ENCODE results near the gene DEFB124. TPM values are rescaled to one million over a fixed set of nuclear protein-coding genes. Genes with fewer than 3 reads are reported as not detected.
A peak's percentile ranks its signal among the peaks of the same experiment; 100 is the strongest.

DEFB124 gene
- polyA plus RNA-seq, 1 donor: 0.21 TPM

- DNase-seq: no peak
- peaks cover 3% of the 10 kb centered on the region for H3K9me3 ChIP-seq (ENCODE audit: control insufficient read depth, low read depth, low read length)
- H3K36me3 ChIP-seq (ENCODE audit: control insufficient read depth, insufficient read depth, low read length): no peaks in the 10 kb centered on the region
- H3K27ac ChIP-seq (ENCODE audit: low read length): no peak overlapping the region
- H3K27me3 ChIP-seq (ENCODE audit: control insufficient read depth, insufficient read depth, low read length): peaks cover 26% of the 10 kb centered on the region
- WGBS (ENCODE audit: insufficient coverage, low lambda C conversion rate): no CpG with 5 or more reads among the region's 3 CpGs
- H3K4me3 ChIP-seq (ENCODE audit: low read length): no peak overlapping the region
- no peaks in the 10 kb centered on the region for H3K4me1 ChIP-seq (ENCODE audit: control insufficient read depth, insufficient read depth, low read length)
Observed at GRCh38 chr20:31489152-31489551, 14.2 kb upstream of the DEFB124 start.

- Histone ChIP-seq H3K36me3 (ENCODE audit: control insufficient read depth, insufficient read depth, low read length) (no peaks in the 10 kb centered on the region), H3K27ac (ENCODE audit: low read length) (no peak overlapping the region), H3K27me3 (ENCODE audit: control insufficient read depth, insufficient read depth, low read length) (peaks cover 31% of the 10 kb centered on the region), H3K9me3 (ENCODE audit: control insufficient read depth, low read depth, low read length) (peaks cover 6% of the 10 kb centered on the region), H3K4me1 (ENCODE audit: control insufficient read depth, insufficient read depth, low read length) (no peaks in the 10 kb centered on the region), H3K4me3 (ENCODE audit: low read length) (no peak overlapping the region)
- no CpG with 5 or more reads among the region's 2 CpGs for WGBS (ENCODE audit: insufficient coverage, low lambda C conversion rate)
- DNase-seq: no peak
Observed at GRCh38 chr20:31488115-31488514, 13.2 kb upstream of the DEFB124 start.

GRCh38 chr20:31485450-31486339, 10.8 kb upstream of the DEFB124 start:
- H3K9me3 ChIP-seq (ENCODE audit: control insufficient read depth, low read depth, low read length): peaks cover 6% of the 10 kb centered on the region
- H3K27me3 ChIP-seq (ENCODE audit: control insufficient read depth, insufficient read depth, low read length): peaks cover 31% of the 10 kb centered on the region
- peak; percentile 60 to 73 for DNase-seq
- H3K27ac ChIP-seq (ENCODE audit: low read length): peak overlapping the region; percentile 74
- WGBS (ENCODE audit: insufficient coverage, low lambda C conversion rate): no CpG with 5 or more reads among the region's 31 CpGs
- H3K4me1 ChIP-seq (ENCODE audit: control insufficient read depth, insufficient read depth, low read length): no peaks in the 10 kb centered on the region
- H3K4me3 ChIP-seq (ENCODE audit: low read length): no peak overlapping the region
- no peaks in the 10 kb centered on the region for H3K36me3 ChIP-seq (ENCODE audit: control insufficient read depth, insufficient read depth, low read length)

GRCh38 chr20:31484001-31484400, 9.1 kb upstream of the DEFB124 start:
- DNase-seq: no peak
- Histone ChIP-seq H3K27ac (ENCODE audit: low read length) (no peak overlapping the region), H3K4me1 (ENCODE audit: control insufficient read depth, insufficient read depth, low read length) (no peaks in the 10 kb centered on the region), H3K36me3 (ENCODE audit: control insufficient read depth, insufficient read depth, low read length) (no peaks in the 10 kb centered on the region), H3K4me3 (ENCODE audit: low read length) (no peak overlapping the region), H3K27me3 (ENCODE audit: control insufficient read depth, insufficient read depth, low read length) (peaks cover 31% of the 10 kb centered on the region), H3K9me3 (ENCODE audit: control insufficient read depth, low read depth, low read length) (peaks cover 6% of the 10 kb centered on the region)
- no CpG with 5 or more reads among the region's 36 CpGs for WGBS (ENCODE audit: insufficient coverage, low lambda C conversion rate)

GRCh38 chr20:31476643-31477215, 1.8 kb upstream of the DEFB124 start:
- Histone ChIP-seq H3K36me3 (ENCODE audit: control insufficient read depth, insufficient read depth, low read length) (no peaks in the 10 kb centered on the region), H3K27me3 (ENCODE audit: control insufficient read depth, insufficient read depth, low read length) (peaks cover 28% of the 10 kb centered on the region), H3K9me3 (ENCODE audit: control insufficient read depth, low read depth, low read length) (peaks cover 5% of the 10 kb centered on the region), H3K27ac (ENCODE audit: low read length) (no peak overlapping the region), H3K4me3 (ENCODE audit: low read length) (no peak overlapping the region), H3K4me1 (ENCODE audit: control insufficient read depth, insufficient read depth, low read length) (no peaks in the 10 kb centered on the region)
- WGBS (ENCODE audit: insufficient coverage, low lambda C conversion rate): no CpG with 5 or more reads among the region's 6 CpGs
- no peak for DNase-seq

- Histone ChIP-seq H3K27ac (ENCODE audit: low read length) (no peak overlapping the region), H3K9me3 (ENCODE audit: control insufficient read depth, low read depth, low read length) (peaks cover 5% of the 10 kb centered on the region), H3K4me3 (ENCODE audit: low read length) (no peak overlapping the region), H3K36me3 (ENCODE audit: control insufficient read depth, insufficient read depth, low read length) (no peaks in the 10 kb centered on the region), H3K4me1 (ENCODE audit: control insufficient read depth, insufficient read depth, low read length) (no peaks in the 10 kb centered on the region), H3K27me3 (ENCODE audit: control insufficient read depth, insufficient read depth, low read length) (peaks cover 28% of the 10 kb centered on the region)
- WGBS (ENCODE audit: insufficient coverage, low lambda C conversion rate): no CpG with 5 or more reads among the region's 6 CpGs
- DNase-seq: no peak
Observed at GRCh38 chr20:31476294-31476585, 1.3 kb upstream of the DEFB124 start.

- Histone ChIP-seq H3K4me3 (ENCODE audit: low read length) (peak overlapping the region; percentile 42), H3K4me1 (ENCODE audit: control insufficient read depth, insufficient read depth, low read length) (no peaks in the 10 kb centered on the region), H3K9me3 (ENCODE audit: control insufficient read depth, low read depth, low read length) (peaks cover 5% of the 10 kb centered on the region), H3K36me3 (ENCODE audit: control insufficient read depth, insufficient read depth, low read length) (no peaks in the 10 kb centered on the region), H3K27ac (ENCODE audit: low read length) (no peak overlapping the region), H3K27me3 (ENCODE audit: control insufficient read depth, insufficient read depth, low read length) (peaks cover 28% of the 10 kb centered on the region)
- no peak for DNase-seq
- WGBS (ENCODE audit: insufficient coverage, low lambda C conversion rate): no CpG with 5 or more reads among the region's 29 CpGs
Observed at GRCh38 chr20:31475472-31476293, 756 bp upstream of the DEFB124 start.

- no peaks in the 10 kb centered on the region for H3K36me3 ChIP-seq (ENCODE audit: control insufficient read depth, insufficient read depth, low read length)
- no peak overlapping the region for H3K27ac ChIP-seq (ENCODE audit: low read length)
- no peak for DNase-seq
- peaks cover 28% of the 10 kb centered on the region for H3K27me3 ChIP-seq (ENCODE audit: control insufficient read depth, insufficient read depth, low read length)
- WGBS (ENCODE audit: insufficient coverage, low lambda C conversion rate): no CpG with 5 or more reads among the region's 2 CpGs
- no peaks in the 10 kb centered on the region for H3K4me1 ChIP-seq (ENCODE audit: control insufficient read depth, insufficient read depth, low read length)
- H3K9me3 ChIP-seq (ENCODE audit: control insufficient read depth, low read depth, low read length): peaks cover 5% of the 10 kb centered on the region
- H3K4me3 ChIP-seq (ENCODE audit: low read length): no peak overlapping the region
Observed at GRCh38 chr20:31474097-31474436, 860 bp downstream of the DEFB124 start.

GRCh38 chr20:31473331-31474096, 1.4 kb downstream of the DEFB124 start:
- no peak overlapping the region for H3K27ac ChIP-seq (ENCODE audit: low read length)

More at GRCh38 chr20:31473331-31474096, 1.4 kb downstream of the DEFB124 start:
- Histone ChIP-seq H3K4me1 (ENCODE audit: control insufficient read depth, insufficient read depth, low read length) (no peaks in the 10 kb centered on the region), H3K4me3 (ENCODE audit: low read length) (no peak overlapping the region), H3K9me3 (ENCODE audit: control insufficient read depth, low read depth, low read length) (peaks cover 5% of the 10 kb centered on the region), H3K27me3 (ENCODE audit: control insufficient read depth, insufficient read depth, low read length) (peaks cover 28% of the 10 kb centered on the region), H3K36me3 (ENCODE audit: control insufficient read depth, insufficient read depth, low read length) (no peaks in the 10 kb centered on the region)
- no peak for DNase-seq
- WGBS (ENCODE audit: insufficient coverage, low lambda C conversion rate): 100% methylated on average over 2 of the region's 5 CpGs

Data from large intestine (tissue), 3 donors.